SH-SY5Y (cell line): ENCODE data around the gene HMCN1.

Experiments
- GATA2 ChIP-seq: IDR thresholded peaks from 2 replicates; pipeline ENCODE4 v1.6.1; 2011; ENCODE audit warnings: mild to moderate bottlenecking, low read depth, low read length
- GATA3 ChIP-seq: IDR thresholded peaks from 2 replicates; pipeline ENCODE4 v1.6.1; 2011; ENCODE audit warnings: low read depth, mild to moderate bottlenecking, low read length, moderate library complexity

DNA sequence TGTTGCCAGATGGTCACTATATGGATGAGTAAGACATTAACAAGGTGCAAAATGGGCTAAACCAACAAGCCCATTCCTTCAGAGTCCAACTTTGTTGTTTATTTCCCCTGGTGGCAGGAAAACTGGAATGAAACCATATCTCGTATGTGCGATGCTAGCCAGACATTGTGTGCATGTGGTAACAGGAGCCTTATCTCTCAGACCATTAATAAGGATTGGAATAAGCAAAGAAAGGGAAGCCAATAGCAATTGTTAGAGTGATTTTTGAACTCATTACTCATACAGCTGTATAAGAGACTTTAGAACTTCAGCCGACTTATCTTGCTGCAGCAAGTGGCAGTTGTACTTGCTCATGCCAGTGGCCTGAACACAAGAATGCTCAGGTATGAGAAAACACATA lies 30.0 kb upstream of the HMCN1 start:
- no peak for TF ChIP-seq GATA3
- no peak for TF ChIP-seq GATA2
